MM.1S (cell line): ENCODE measurements around the gene TYR.

ENCODE experiments used
- EZH2 ChIP-seq: fragments of 300-600 bp; sonication (generic); optimal IDR thresholded peaks from 2 replicates; pipeline ENCODE3; 2017; ENCODE audit warnings: low read depth, mild to moderate bottlenecking, antibody characterized with exemption, low read length, mixed read lengths
- EZH2phosphoT487 ChIP-seq: fragments of 300-600 bp; sonication (generic); IDR thresholded peaks from 2 replicates; pipeline ENCODE4 v1.6.1; 2018; ENCODE audit warnings: antibody characterized with exemption, low read length
- TF ChIP-seq, protein P1 (sequence below): fragments of 300-600 bp; sonication (generic); IDR thresholded peaks from 2 replicates; pipeline ENCODE4 v1.5.1; 2016; ENCODE audit warnings: antibody characterized with exemption, low read length, mixed read lengths

DNA sequence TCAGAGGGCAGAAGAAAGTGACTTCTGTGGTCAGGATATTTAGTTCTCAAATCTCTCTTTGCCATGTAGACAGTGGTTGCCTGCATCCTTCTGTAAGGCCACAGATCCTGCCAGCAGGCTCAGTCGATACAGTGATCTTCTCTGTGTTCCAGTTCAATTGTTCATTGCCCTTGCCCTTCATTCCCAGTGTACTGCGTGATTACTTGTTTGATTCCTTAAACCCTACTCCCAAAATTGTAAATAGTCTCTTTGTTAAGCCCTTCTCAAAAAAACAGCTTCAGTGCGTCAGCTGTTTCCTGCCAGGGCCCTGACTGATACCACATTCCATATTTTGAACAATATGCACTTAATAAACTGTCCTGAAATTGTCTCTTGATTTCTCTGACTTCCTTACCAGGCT is 9.3 kb upstream of the TYR start:
- TF ChIP-seq, protein P1, sequence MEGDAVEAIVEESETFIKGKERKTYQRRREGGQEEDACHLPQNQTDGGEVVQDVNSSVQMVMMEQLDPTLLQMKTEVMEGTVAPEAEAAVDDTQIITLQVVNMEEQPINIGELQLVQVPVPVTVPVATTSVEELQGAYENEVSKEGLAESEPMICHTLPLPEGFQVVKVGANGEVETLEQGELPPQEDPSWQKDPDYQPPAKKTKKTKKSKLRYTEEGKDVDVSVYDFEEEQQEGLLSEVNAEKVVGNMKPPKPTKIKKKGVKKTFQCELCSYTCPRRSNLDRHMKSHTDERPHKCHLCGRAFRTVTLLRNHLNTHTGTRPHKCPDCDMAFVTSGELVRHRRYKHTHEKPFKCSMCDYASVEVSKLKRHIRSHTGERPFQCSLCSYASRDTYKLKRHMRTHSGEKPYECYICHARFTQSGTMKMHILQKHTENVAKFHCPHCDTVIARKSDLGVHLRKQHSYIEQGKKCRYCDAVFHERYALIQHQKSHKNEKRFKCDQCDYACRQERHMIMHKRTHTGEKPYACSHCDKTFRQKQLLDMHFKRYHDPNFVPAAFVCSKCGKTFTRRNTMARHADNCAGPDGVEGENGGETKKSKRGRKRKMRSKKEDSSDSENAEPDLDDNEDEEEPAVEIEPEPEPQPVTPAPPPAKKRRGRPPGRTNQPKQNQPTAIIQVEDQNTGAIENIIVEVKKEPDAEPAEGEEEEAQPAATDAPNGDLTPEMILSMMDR, result no peak
- TF ChIP-seq EZH2, result no peak
- TF ChIP-seq EZH2phosphoT487, result no peak
